Right lobe of liver (tissue), 6 donors: Measurements from ENCODE around the gene PRPF6. TPM values are rescaled to one million over a fixed set of nuclear protein-coding genes. Genes with fewer than 3 reads are reported as not detected.

Experiments
- ATAC-seq, 4 donors: fragments of 200-7000 bp; cut with Tn5 transposase; one replicate each; pipeline ENCODE4 v1.9.1; 2020; ENCODE audit warnings: mild to moderate bottlenecking in 4 of 4, moderate library complexity in 4 of 4
- DNase-seq, 3 donors: peaks; one replicate each; pipeline ENCODE4 v3.0.0-alpha.2; 2020
- H3K27ac ChIP-seq, 3 donors: fragments of 200-600 bp; one replicate each; pipeline ENCODE4 v1.8.0; 2022
- H3K27me3 ChIP-seq, 2 donors: fragments of 200-600 bp; one replicate each; pipeline ENCODE4 v1.8.0; 2022
- H3K36me3 ChIP-seq, 4 donors: fragments of 200-600 bp; sonication (generic) in 1 of 4; one replicate each; pipeline versions ENCODE4 v1.5.1 to v1.8.0; 2017 to 2022; ENCODE audit warnings: control low read depth in 1 of 4
- H3K4me1 ChIP-seq, 4 donors: fragments of 200-600 bp; sonication (generic) in 1 of 4; one replicate each; pipeline versions ENCODE4 v1.5.1 to v1.8.0; 2017 to 2022; ENCODE audit warnings: control low read depth in 1 of 4
- H3K4me3 ChIP-seq, 3 donors: fragments of 200-600 bp; one replicate each; pipeline ENCODE4 v1.8.0; 2022
- H3K9me3 ChIP-seq, 4 donors: fragments of 200-600 bp; sonication (generic) in 1 of 4; one replicate each; pipeline versions ENCODE4 v1.5.1 to v1.8.0; 2017 to 2022; ENCODE audit warnings: control low read depth in 1 of 4
- POLR2A ChIP-seq: fragments of 450-650 bp; IDR thresholded peaks from one replicate; pipeline ENCODE4 v1.6.1; 2017; ENCODE audit warnings: antibody characterized with exemption, mild to moderate bottlenecking
- WGBS: methylation state at CpG from one replicate; pipeline ENCODE4 v1.1.6; 2018; ENCODE audit warnings: low coverage, low lambda C conversion rate; ENCODE audit not compliant: insufficient coverage; ENCODE audit errors: missing lambda C conversion rate; 5-methylcytosine and 5-hydroxymethylcytosine counted together
- intact Hi-C, 2 donors: fragments of 100-400 bp; cut with DNase I; formaldehyde crosslinking; loops; one replicate each; pipeline versions ENCODE4 v1.11.2 to v1.14.1; 2022
- total RNA-seq, 6 experiments: library from RNA; depleted of rRNA in 2 of 6; stranded (reverse); fragments of >200 nt in 2 of 6; fragmentation: NEBNext Ultra II Directional in 3 of 6; extraction: Animal tissue kit (Norgen Biotek cat#: 25700) in 3 of 6; gene quantifications; one replicate each; pipeline versions ENCODE4 v1.1.0 to v1.2.4, GENCODE V29; 2016 to 2023
- TF ChIP-seq, protein P1 (sequence below), 4 donors: fragments of 200-600 bp in 3 of 4; fragments of 450-650 bp in 1 of 4; IDR thresholded peaks; one replicate each; pipeline versions ENCODE4 v1.5.1 to v1.8.0; 2016 to 2022; ENCODE audit warnings: antibody characterized with exemption in 4 of 4, mild to moderate bottlenecking in 2 of 4
- donor health status: DM: no; HTN: yes; CAD: no.
- donor health status: DM: no; HTN: no; CAD: no.
- donor health status: DM: no; HTN: no; CAD: no.
- donor health status: DM: no; HTN: yes; CAD: no.
- donor health status: DM: no; HTN: yes; CAD: no.

The PRPF6 gene
- total RNA-seq, 6 experiments from 2014 or later, result 21.7 to 28.9 (median 24.4) TPM

DNA sequence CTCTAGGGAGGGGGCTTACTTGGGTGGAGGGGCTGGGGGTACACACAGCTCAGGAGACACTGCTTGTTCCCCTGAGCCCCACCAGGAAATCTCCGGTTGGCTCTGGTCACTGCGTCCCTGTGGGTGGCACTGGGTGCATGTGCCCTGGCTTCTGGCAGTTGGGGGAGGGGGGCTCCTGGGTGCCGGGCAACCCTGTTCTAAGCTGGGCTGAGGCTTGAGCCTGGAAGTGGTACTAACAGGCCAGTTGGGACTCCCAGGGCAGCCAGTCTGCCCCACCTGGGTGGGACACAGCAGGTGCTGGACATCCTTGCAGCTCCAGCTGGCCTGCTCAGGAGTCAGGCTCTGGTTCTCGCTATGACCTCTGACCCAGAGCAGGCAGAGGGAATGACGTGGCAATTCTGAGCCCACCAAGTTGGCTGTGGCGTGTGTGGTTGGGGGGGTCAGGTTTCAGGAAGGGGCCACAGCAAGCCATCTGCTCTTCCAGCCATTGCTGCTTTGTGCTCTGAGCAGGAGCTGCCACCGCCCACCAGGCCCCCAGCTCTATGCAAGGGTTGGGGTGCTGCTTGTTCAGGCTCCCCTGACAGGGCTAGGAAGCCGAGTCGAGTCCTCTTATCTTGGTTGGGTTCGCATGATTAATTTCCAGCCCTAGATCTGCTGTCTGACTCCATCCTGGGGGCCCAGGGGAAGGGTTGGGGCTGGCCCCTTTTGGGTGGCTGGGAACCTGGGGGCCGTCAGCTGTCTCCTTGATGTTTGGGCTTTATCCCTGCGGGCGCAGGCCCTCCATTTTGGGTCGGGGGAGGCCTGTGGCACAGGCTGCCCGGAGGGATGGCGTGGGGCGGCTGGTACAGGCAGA lies 55.6 kb downstream of the PRPF6 start:
- intact Hi-C loops, result no loop called here
- H3K4me1 ChIP-seq, result peaks cover 0 to 7% (median 0%) of the 10 kb centered on the region in 4 donors
- peaks cover 0 to 17% (median 2%) of the 10 kb centered on the region in 4 donors for H3K36me3 ChIP-seq
- WGBS, result no CpG with 5 or more reads among the region's 17 CpGs
- no peak overlapping the region for H3K27ac ChIP-seq
- H3K4me3 ChIP-seq, result no peak overlapping the region
- peaks cover 0 to 3% of the 10 kb centered on the region in 2 donors for H3K27me3 ChIP-seq
- DNase-seq, result no peak
- H3K9me3 ChIP-seq, result no peaks in the 10 kb centered on the region
- ATAC-seq, result no peak
- TF ChIP-seq, protein P1, sequence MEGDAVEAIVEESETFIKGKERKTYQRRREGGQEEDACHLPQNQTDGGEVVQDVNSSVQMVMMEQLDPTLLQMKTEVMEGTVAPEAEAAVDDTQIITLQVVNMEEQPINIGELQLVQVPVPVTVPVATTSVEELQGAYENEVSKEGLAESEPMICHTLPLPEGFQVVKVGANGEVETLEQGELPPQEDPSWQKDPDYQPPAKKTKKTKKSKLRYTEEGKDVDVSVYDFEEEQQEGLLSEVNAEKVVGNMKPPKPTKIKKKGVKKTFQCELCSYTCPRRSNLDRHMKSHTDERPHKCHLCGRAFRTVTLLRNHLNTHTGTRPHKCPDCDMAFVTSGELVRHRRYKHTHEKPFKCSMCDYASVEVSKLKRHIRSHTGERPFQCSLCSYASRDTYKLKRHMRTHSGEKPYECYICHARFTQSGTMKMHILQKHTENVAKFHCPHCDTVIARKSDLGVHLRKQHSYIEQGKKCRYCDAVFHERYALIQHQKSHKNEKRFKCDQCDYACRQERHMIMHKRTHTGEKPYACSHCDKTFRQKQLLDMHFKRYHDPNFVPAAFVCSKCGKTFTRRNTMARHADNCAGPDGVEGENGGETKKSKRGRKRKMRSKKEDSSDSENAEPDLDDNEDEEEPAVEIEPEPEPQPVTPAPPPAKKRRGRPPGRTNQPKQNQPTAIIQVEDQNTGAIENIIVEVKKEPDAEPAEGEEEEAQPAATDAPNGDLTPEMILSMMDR (IDR thresholded peaks at IDR 0.05), result no peak
- TF ChIP-seq POLR2A, result no peak

DNA sequence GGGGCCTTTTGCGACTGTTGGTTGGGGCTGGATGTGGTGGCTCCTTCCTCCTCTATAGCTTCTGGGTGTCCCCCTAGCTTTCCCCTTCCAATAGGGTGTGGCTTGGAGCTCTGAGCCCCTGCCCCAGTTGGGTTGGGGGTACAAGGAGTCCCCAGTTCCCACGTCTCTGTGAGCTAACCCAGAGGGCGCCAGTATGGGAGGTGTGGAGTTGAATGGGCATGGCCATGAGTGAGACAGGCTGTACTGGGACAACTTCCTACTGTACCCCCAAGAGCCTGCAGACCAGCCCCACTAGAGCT lies 56.2 kb downstream of the PRPF6 start:
- ATAC-seq (no peak), DNase-seq (no peak)
- H3K27me3 ChIP-seq, result peaks cover 0 to 9% of the 10 kb centered on the region in 2 donors
- H3K27ac ChIP-seq, result no peak overlapping the region
- H3K4me1 ChIP-seq, result peaks cover 0 to 7% (median 0%) of the 10 kb centered on the region in 4 donors
- H3K4me3 ChIP-seq, result no peak overlapping the region
- intact Hi-C loops, result no loop called here
- WGBS, result 88% methylated on average over 2 of the region's 3 CpGs
- peaks cover 0 to 12% (median 2%) of the 10 kb centered on the region in 4 donors for H3K36me3 ChIP-seq
- no peaks in the 10 kb centered on the region for H3K9me3 ChIP-seq
- TF ChIP-seq, protein P1 (IDR thresholded peaks at IDR 0.05), result no peak
- TF ChIP-seq POLR2A, result no peak

DNA sequence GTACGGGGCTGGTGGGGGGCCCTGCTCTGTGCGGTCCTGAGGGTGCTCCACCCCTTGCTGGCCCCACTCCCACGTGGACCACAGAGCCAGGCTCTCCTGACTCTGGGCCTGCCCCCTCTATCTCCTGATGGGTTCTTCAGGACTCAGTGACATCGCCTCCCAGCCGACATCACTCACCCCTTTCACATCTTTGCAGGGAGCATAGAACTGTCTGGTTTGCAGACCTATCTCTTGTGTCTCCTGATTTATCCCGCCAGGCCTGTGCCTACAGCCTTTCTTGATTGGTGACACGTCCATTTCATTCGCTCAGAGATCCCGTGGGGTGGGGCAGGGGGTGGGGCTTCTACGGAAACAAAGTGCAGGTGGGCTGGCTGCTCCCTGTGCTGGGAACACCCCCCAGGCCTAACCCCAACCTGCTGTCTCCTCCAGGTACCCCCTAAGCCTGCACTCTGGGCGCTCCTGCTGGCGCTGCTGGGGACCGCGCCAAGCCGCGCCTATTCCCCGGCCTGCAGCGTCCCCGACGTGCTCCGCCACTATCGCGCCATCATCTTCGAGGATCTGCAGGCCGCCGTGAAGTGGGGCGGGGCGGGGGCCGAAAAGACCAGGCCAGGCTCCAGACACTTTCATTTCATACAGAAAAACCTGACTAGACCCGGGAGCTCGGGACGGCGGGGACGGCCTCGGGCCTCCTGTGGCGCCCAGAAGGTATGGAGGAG lies 56.7 kb downstream of the PRPF6 start:
- DNase-seq (no peak), ATAC-seq (no peak)
- peaks cover 0 to 7% (median 0%) of the 10 kb centered on the region in 4 donors for H3K36me3 ChIP-seq
- no peak overlapping the region for H3K27ac ChIP-seq
- TF ChIP-seq POLR2A, result no peak
- TF ChIP-seq, protein P1 (IDR thresholded peaks at IDR 0.05), result no peak
- WGBS, result 15% methylated on average over 16 of the region's 36 CpGs
- H3K4me1 ChIP-seq, result peaks cover 0 to 7% (median 0%) of the 10 kb centered on the region in 4 donors
- no peak overlapping the region for H3K4me3 ChIP-seq
- H3K9me3 ChIP-seq, result no peaks in the 10 kb centered on the region
- intact Hi-C loops, result no loop called here
- H3K27me3 ChIP-seq, result peaks cover 0 to 11% of the 10 kb centered on the region in 2 donors

DNA sequence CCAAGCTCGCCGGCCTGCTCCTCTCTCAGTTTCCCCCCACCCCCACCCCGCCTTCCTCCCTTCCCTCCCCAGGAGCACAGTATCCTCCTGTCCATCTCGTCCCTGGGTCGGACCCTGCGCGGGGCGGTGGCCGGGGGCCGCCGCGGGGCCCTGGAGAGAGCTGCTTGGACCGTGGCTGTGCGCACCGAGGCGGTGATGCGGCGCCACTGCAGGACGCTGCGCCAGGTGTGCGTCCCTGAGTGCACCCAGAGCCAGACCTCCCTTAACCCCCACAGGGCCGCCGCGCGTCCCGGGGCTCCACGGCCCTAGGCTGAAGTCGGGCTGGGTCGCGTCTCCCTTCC lies 57.3 kb downstream of the PRPF6 start:
- TF ChIP-seq POLR2A, result no peak
- TF ChIP-seq, protein P1 (IDR thresholded peaks at IDR 0.05), result no peak
- H3K27me3 ChIP-seq, result peaks cover 0 to 11% of the 10 kb centered on the region in 2 donors
- peaks cover 0 to 1% (median 0%) of the 10 kb centered on the region in 4 donors for H3K36me3 ChIP-seq
- intact Hi-C loops, result no loop called here
- ATAC-seq (peak; percentile 7 to 43 (median 20)), DNase-seq (peak in 1 of 3 donors; percentile 53)
- peaks cover 0 to 7% (median 0%) of the 10 kb centered on the region in 4 donors for H3K4me1 ChIP-seq
- 0% methylated on average over 3 of the region's 30 CpGs for WGBS
- peak overlapping the region in 2 of 3 donors; percentile 8 to 39 for H3K27ac ChIP-seq
- H3K9me3 ChIP-seq, result no peaks in the 10 kb centered on the region
- H3K4me3 ChIP-seq, result peak overlapping the region in 2 of 3 donors; percentile 57 to 62
